Right renal pelvis (tissue), 4 donors: ENCODE results near the gene SMIM11. TPM values are rescaled to one million over a fixed set of nuclear protein-coding genes. Genes with fewer than 3 reads are reported as not detected.
"Not testable (repeated sequence)": the region's sequence is repeated elsewhere in the genome, so short reads cannot be mapped to it uniquely, and the experiment has no call there.

ENCODE experiments used
- DNase-seq, 4 donors: peaks; one replicate each; pipeline ENCODE4 v3.0.0-alpha.2; 2013; ENCODE audit warnings: low read depth in 4 of 4, low spot score in 3 of 4, missing footprints in 1 of 4
- polyA plus RNA-seq, 4 donors: library from polyadenylated mRNA; unstranded; fragments of 120-200 nt; gene quantifications; one replicate each; pipeline ENCODE4 v1.2.1, GENCODE V29; 2013; ENCODE audit not compliant: insufficient read length in 4 of 4

SMIM11 gene
- polyA plus RNA-seq, 4 donors = 4.8 to 12.5 (median 6.3) TPM

DNA sequence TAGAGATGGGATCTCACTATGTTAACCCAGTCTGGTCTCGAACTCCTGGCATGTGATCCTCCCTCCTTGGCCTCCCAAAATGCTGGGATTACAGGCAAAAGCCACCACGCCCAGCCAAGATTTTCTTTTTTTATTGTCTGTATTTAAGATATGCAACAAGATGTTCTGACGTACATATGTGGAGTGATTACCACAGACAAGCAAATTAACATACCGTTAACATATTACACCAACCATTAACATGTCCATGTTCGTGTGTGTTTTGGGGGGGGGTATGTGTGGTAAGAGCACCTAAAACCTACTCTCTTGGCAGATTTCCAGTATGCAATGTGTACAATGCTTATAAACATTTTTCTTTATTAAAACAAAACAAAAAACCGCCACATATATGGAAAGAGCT, 22.1 kb upstream of the SMIM11 start:
- no peak for DNase-seq

- no peak for DNase-seq
These were observed 20.5 kb upstream of the SMIM11 start for GRCh38 chr21:34354836-34355235.

- no peak for DNase-seq
These were observed 19.7 kb upstream of the SMIM11 start for GRCh38 chr21:34355570-34355969.

DNA sequence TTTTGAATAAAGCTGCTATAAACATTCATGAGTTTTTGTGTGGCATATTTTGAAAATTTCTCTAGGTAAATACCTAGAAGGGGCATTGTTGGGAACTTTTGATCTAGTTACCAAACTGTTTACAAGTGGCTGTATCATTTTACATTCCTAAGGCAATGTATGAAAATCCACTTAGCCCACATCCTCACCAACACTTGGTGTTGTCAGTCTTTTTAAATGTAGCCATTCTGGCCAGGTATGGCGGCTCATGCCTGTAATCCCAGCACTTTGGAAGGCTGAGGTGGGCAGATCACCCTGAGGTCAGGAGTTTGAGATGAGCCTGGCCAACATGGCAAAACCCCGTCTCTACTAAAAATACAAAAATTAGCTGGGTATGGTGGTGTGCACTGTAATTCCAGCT, 17.4 kb upstream of the SMIM11 start:
- no peak for DNase-seq

DNA sequence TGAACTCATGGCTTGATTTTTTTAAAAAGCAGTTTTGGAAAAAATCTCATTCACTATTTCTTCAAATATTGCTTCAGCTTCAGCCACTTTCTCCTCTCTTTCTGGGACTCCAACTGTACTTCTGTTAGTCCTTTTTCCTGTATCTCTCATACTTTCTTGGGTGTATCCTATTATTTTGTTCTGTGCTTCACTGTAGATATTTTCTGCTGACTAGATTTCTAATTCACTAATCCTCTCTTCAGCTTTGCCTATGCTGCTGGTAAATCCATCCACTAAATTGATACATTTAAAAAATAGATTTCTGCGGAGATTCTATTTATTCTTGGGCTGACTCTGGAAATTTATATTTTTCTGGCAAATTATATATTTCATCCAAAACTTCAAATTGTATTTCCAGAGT, 16.4 kb upstream of the SMIM11 start:
- DNase-seq = no peak

DNA sequence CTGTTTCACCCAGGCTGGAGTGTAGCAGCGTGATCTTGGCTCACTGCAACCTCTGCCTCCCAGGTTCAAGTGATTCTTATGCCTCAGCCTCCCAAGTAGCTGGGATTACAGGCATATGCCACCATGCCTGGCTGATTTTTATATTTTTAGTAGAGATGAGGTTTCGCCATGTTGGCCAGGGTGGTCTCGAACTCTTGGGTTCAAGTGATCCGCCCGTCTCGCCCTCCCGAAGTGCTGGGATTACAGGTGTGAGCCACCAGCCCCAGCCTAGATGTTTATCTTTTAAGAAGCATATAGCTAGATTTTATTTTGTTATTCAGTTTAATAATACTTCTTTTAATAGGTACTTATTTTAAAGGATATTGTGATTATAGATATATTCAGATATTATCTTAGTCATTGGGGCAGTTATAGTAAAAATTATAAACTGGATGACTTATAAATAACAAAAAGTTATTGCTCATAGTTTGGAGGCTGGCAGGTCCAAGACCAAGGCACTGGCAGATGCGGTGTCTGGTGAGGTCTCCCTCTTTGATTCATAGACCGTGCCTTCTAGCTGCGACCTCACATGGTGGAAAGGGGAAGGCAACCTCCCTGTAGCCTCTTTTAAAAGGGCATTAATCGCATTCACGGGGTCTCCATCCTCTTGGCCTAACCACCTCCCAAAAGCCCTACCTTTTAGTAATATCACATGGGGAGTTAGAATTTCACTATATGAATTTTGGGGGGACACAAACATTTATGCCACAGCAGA, 14.6 kb upstream of the SMIM11 start:
- DNase-seq = no peak

- DNase-seq = no peak
These were observed 13.2 kb upstream of the SMIM11 start for GRCh38 chr21:34362136-34362444.

- DNase-seq = no peak
These were observed 12.6 kb upstream of the SMIM11 start for GRCh38 chr21:34362670-34363069.

- no peak for DNase-seq
These were observed 11.6 kb upstream of the SMIM11 start, which contains the start of gene KCNE2 for GRCh38 chr21:34363733-34364132. TSS of gene KCNE2 (plus strand) at chr21:34364006. CDS start at chr21:34370479, 6,473 bp downstream.

DNA sequence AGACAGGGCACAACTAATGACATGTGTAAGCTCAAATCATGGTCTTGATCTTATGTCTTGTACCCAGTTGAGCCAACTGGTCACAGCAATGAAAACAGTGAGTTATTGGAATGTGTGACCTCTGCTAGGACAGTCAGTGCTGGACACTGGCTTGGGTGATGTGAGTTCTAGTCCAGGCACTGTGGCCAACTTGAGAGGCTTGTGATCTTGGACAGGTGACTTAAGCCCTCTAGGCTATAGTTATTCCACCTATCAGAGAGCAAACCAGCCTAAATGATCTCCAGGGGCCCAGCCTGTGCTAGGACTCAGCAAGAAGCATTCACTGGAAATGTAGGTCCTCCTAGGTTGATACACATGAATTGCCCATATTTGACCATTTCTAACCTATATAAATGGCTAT, 10.4 kb upstream of the SMIM11 start:
- no peak for DNase-seq

DNA sequence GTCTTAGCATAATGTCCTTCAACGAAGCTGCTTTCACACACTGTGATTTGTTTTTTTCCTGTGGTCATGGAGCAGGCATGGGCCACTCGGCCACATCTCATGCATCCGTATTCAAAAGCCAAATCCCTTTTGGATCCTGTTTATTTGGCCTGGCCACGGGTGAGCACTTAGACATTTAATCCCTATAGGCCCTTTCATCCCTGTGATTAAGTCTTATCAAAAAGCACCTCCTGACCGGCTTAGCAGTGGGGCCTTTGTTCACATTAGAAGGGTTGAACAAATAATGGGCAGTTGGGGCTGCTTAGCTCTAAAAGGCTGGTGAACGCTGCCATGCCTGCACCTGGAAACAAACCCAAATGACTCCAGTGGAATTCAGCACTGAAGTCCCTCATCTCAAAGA, 9.5 kb upstream of the SMIM11 start:
- no peak for DNase-seq

GRCh38 chr21:34367320-34367935, 7.9 kb upstream of the SMIM11 start:
- DNase-seq = peak in 2 of 4 donors; percentile 41 to 47

DNA sequence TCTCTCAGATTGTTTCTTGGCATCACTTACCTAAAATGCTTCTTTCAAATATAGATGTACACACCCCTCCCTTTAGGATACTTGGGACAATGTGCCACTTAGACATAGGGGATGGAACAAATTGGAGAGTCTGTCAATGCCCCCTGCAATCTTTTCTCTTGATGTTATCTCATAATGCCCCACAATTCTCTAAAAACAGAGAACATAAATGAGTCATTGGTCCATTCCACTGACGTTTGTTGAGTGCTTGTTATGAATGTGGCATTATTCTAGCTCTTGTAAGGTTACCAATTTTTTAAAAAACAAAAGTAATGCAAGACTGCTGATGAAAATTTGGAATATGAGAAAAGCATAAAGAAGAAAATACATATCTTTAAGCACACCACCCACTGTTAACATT, 5.6 kb upstream of the SMIM11 start:
- DNase-seq = no peak

DNA sequence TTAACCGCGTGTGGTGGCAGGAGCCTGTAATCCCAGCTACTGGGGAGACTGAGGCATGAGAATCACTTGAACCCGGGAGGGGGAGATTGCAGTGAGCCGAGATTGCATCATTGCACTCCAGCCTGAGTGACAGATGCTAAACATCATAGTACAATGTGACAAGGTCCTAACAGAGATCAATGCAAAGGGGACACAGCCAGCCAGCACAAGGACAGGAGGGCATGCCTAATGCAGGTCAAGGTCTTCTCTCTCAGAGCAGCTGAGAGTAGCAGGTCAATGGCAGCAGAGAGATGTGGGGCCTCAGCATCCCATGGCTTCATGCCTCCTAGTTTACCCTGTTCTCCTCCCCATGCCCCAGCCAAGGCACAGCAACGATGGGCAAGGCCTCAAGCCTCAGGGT, 3.0 kb upstream of the SMIM11 start:
- DNase-seq = no peak

- DNase-seq = not testable (repeated sequence)
These were observed 845 bp upstream of the SMIM11 start for GRCh38 chr21:34374462-34374861.

DNA sequence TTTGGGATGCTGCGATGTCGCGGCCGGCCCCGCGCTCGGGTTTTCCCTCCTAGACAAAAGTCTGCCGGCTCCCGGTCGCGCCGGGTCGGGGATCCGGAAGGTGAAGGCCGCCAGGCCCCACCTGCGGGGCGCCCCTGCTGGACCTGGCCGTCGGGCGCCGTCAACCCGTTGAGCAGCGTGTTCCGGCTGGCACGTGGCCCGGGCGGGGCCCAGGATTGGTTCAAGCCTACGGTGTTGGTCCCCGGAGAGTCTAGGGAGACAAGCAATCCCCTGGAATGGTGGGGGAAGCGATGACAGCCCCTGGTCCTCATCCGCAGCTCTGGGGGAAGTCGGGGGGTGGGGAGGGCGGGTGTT, 289 bp downstream of the SMIM11 start:
- DNase-seq = not testable (repeated sequence)

DNA sequence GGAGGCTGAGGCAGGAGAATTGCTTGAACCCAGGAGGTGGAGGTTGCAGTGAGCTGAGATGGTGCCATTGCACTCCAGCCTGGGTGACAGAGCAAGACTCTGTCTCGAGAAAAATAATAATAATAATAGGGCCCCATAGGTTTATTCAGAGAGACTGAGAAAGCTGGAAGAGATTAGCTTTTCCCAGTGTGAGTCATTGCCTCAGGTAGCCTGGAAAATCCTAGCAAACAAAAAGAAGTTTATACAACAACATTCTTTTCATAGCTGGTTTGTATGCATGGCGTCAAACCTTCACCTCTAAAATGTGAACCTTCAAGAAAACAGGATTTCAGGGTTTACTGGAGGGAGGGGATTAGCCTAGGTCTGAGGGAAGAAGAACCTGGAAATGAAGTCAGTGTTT, 7.8 kb downstream of the SMIM11 start:
- not testable (repeated sequence) for DNase-seq

DNA sequence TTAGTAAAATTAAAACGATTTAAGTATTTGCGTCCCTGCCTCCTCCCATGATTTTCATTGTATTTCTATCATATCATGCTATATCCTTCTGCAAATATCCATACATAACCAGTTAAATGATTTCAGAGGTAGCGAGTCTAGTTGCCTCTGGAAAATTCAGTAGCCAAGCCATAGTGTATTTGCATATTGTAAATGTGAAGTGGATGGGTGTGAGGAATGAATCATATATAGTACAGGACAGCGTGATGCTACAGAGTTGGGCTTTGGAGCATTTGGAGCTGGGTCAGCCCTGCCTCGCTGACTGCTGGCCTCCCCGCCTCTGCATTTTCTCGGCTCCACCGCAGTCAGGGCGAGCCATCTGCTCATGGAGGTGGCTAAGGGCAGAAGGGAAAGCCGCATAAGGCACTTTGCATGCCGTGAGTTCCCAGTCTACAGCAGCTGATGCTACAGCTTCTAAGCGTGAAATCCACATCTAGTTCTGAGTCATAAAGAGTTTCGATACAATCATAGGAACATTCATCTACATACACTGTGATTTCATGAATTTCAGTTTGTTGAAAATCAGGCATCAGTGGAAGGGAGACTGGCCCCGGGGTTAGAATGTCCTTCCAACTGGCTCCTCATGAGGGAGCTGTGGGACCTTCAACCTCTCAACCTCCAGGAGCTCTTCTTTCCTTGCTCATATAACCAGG, 8.6 kb downstream of the SMIM11 start:
- not testable (repeated sequence) for DNase-seq

GRCh38 chr21:34400522-34400921, 25.2 kb downstream of the SMIM11 start:
- DNase-seq = not testable (repeated sequence)

DNA sequence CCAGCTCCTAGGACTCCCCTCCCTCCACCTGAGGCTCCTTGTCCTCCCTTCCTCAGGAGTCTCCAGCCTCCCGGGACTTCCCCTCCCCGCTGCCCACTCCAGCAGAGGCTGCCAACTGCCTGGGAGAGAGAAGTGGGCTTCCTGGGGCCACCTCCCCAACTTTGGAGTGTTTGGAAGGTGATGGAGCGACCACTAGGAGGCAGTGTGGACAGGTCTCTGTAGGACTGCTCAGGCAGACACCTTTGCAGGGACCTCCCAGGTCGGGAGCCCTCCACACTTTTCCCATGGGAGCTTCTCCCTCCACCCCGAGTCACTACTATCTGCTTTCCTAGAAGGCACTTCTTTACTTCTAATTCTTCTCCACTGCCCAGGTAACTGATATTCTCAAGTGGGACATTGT, 29.4 kb downstream of the SMIM11 start:
- DNase-seq = not testable (repeated sequence)

GRCh38 chr21:34405686-34406085, 30.4 kb downstream of the SMIM11 start:
- DNase-seq = not testable (repeated sequence)

- DNase-seq = not testable (repeated sequence)
These were observed 30.8 kb downstream of the SMIM11 start for GRCh38 chr21:34406102-34406501.
